Activated naive CD8-positive, alpha-beta T cell treated with anti-CD3 and anti-CD28 coated beads, Interleukin-2, amount 50 U/mL, for 16 hours (primary cell): ENCODE data around the gene PLOD1.
"Not testable (repeated sequence)": the region's sequence is repeated elsewhere in the genome, so short reads cannot be mapped to it uniquely, and the experiment has no call there.

Experiments used
- DNase-seq: peaks from one replicate; pipeline ENCODE4 v3.0.0-alpha.2; 2020; ENCODE audit warnings: low read depth, low spot score

PLOD1 gene

DNA sequence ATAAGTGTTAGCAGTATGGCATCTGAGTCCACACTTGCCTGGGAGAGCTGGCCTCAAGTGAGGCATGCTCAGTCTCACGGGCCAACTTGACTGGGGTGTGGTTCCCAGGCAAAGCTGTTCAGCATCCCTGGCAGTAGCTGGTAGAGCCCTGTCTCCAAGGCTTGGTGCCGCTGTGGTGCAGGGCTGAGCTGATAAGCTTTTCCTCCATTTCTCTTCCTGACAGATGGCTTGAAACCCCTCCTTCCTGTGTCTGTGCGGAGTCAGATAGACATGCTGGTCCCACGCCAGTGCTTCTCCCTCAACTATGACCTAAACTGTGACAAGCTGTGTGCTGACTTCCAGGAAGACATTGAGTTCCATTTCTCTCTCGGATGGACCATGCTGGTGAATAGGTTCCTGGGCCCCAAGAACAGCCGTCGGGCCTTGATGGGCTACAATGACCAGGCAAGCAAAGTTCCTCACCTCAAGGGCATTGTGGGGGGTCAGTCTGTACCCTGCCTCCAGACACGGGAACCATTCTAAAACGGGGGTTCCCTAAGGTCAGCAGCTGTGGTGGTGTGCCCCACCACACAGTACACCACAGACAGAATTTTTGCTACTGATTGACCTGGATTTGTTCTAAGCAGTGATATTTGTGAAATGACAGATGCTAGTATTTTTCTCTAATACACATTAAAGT lies 71.1 kb downstream of the PLOD1 start:
- DNase-seq = no peak

DNA sequence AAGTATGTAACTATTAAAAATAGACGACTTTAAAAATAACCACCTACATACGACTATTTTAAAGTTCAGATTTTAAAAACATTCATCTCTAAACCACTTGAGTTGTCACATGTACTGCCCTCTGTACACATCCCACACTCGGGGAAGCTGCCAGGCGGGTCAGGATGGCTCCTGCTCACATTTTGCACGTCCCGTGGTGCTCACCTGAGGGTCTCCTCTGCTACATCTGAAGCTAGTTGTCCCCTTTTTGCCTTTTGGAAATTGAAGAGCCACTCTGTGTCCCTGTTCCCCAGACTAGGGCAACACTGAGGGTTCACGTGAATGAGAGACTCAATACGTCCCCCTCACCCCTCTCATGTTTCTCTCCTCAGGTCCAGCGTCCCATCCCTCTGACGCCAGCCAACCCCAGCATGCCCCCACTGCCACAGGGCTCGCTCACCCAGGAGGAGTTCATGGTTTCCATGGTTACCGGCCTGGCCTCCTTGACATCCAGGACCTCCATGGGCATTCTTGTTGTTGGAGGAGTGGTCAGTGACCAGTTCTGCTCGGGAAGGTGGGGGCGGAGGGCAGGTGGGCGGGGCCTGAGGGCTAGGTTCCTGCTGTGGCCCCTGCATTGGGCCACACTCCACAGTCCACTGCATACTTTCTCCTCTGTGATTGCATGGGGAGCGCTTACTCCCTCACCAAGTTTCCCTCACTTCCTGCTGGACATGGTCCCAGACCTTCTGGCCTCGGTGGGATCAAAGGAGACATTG lies 71.8 kb downstream of the PLOD1 start:
- DNase-seq = no peak

DNA sequence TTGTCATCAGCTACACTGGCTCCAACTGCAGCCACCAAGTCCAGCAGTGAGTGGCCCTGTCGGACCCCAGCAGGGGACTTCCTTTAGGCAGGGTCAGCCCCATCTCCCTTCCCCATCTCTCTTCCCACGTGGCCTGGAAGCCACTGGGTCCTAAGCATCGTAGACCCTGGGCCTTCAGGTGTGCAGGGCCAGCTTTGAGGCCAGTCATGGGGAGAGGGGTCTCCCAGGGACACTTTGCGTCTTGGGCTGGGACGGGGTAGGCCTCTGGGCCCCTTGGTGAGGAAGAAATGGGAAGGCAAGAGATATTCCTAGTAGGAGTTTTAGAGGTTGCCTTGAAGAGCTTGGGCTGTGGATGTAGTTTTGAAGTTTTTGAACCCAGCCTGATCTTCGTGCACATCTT lies 72.7 kb downstream of the PLOD1 start:
- DNase-seq = no peak

DNA sequence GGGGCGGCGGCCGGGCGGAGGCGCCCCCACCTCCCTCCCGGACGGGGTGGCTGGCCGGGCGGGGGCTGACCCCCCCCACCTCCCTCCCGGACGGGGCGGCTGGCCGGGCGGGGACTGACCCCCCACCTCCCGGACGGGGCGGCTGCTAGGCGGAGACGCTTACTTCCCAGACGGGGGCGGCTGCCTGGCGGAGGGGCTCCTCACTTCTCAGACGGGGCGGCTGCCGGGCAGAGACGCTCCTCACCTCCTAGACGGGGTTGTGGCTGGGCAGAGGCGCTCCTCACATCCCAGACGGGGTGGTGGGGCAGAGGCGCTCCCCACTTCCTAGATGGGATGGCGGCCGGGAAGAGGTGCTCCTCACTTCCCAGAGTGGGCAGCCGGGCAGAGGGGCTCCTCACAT lies 73.8 kb downstream of the PLOD1 start:
- not testable (repeated sequence) for DNase-seq

DNA sequence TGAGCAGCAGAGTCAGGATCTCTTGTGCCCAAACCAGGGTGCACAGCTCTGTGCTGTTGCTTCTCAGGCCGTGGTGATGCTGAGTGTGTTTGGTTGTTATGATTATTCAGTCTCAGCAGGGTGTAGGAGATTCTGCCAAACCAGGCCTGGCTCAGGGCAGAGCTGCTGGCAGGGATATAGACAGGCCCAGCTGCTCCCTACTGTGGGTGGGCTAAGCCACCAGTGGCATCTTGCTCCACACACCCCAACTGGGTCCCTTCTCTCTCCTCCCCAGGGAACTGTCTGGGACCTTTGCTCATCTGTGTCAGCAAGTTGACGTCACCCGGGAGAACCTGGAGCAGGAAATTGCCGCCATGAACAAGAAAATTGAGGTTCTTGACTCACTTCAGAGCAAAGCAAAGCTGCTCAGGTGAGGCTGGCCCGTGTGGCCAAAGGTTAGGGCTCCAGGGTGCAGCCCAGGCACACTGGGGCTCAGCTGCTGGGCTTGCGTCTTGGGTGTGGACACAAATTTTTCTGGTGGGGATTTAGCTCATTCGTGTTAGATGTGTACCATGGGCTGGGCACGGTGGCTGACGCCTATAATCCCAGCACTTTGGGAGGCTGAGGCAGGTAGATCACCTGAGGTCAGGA lies 74.9 kb downstream of the PLOD1 start:
- DNase-seq = no peak

DNA sequence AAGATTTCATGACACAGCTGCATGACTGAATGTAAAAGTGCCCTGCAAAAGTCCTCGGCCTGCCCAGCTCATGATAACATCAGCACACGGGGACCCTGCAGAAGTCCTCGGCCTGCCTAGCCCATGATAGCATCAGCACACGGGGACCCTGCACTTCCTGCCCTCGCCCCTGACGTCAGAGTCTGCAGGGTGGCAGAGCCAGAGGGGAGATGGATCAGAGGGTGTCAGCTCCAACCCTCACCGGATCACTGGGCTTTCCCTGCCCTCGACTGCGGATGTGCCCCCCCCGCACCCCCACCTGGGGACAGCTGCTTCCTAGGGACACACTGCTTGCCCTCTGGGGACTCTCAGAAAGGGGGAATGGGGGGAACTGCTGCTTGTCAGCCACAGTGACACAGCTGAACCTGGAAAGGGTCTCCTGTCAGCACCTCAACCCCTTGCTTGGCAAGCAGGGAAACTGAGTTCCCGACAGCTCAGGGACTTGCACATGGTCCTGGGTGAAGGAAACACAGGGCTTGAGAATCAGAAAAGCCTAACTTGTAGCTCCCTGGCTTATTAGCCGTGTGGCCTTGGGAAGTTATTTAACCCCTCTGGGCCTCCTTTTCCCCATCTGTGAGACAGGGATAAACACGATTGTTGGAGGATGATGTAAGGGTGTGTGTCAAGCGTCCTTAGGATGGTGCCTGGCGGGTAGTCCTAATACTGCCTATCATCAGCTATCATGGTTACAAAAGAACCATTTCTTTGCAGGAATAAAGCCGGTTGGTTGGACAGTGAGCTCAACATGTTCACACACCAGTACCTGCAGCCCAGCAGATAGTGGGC lies 76.4 kb downstream of the PLOD1 start:
- no peak for DNase-seq

DNA sequence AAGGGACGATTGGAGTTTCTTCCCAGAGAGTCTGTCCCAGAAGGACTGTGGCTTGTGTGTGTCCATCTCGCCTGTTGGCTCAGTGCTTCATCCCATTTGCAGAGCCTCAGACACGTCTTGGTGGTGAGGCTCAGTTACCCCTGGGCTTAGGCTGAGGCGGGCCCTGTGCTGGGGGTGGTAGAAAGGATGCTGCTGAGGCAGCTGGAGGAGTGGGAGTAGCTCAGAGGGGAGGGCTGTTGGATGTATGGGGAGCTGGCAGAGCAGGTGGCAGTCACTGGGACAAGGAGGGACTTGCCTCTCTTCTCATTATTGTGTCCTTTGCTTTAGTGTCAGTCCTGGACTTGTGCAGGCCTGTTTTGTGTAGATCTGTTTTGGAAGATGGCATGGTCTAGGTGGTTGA lies 77.5 kb downstream of the PLOD1 start:
- no peak for DNase-seq

DNA sequence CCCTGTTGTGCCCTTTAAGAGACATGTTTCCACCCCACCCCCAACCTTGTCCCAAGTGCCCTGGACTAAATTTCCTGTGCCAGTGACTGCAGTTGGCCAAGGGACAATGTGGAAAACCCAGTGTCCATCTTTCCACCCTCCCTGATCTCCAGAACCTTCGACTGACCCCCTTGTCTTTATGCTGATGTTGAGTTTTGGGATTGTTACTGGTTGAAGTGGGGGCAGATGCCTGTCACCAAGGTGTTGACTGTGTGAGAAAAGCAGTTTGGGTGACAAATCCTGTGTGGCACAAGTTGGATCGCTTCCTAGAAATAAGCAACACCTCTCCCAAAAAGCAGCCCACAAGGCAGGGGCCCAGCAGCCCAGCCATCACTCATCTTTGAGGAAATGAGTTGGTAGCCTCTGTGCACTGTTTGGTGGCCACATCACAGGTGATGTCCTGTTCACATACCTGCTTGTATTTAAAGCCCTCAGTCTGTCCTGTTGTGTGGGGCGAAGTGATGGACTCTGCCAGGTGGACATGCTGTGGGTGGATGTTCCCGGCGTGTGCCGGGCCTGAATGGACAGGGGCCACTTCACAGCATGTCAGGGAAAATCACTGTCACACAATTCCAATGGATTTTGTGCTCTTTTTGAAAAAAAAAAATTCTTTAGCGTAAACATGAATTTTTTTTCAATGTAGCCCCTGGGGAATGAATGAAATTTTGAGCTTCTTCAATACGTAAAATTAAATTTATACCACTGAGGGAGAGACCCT lies 78.2 kb downstream of the PLOD1 start:
- no peak for DNase-seq

DNA sequence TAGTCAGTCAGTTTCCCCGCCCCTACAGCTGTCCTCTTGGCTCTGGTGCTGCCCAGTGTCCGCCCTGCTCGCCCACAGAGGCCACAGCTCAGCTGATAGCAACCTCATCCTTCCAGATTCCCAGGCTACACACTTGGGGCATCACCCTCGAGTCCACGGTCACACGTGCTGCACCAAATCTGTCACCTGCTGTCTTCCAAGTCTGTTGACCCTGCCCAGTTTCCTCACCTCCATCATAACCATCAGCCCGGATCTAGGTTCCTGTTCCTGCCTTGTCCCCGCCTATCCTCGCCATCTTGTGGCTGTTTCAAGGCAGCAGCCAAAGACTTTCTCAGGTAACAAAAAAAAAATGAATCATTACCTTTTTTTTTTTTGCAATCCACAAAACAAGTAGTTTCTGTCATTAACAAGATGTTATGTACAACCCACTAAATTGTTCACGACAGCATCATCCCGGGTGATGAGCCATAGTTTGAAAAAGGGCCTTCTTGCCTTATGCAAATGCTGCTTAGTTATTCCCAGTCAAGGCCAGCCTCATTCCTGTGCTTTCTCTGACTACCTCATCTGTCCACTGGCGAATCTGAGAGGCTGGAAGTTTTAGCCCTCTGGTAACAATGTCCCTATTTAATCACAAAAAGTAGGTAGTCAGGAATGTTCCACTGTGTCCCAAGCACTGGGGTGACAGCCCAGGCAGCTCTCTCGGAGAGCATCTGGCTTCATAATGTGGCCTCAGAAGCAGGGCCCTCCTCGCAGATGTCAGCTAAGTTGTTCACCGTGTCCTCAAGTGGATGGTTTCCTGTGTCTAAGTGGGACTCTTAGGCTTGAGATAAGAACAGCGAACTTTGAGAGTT lies 79.8 kb downstream of the PLOD1 start:
- DNase-seq = no peak

DNA sequence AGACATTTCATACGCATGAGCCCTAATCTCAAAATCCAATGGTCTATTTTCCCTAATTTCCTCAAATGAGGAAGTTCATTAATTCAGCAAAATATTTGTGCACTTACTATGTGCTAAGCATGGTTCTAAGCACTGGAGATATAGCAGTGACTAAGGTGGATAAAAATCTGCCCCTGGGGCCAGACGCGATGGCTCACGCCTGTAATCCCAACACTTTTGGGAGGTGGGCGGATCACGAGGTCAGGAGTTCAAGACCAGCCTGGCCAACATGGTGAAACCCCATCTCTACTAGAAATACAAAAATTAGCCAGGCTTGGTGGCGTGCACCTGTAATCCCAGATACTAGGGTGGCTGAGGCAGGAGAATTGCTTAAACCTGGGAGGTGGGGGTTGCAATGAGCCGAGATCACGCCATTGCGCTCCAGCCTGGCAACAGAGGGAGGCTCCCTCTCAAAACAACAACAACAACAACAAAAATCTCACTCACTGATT lies 80.5 kb downstream of the PLOD1 start:
- no peak for DNase-seq

DNA sequence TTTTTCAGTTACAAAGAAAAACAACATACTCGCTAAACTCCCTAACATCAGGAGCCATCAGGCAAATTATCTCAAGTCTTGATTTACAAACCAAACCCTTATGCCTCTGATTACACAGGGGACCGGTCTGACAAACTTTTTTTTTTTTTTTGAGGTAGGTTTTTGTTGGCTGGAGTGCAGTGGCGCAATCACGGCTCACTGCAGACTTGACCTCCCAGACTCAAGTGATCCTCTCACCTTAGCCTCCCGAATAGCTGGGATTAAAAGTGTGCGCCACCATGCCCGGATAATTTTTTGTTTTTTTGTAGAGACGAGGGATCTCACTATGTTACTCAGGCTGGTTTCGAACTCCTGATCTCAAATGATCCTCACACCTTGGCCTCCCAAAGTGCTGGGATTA lies 81.0 kb downstream of the PLOD1 start:
- DNase-seq = no peak

DNA sequence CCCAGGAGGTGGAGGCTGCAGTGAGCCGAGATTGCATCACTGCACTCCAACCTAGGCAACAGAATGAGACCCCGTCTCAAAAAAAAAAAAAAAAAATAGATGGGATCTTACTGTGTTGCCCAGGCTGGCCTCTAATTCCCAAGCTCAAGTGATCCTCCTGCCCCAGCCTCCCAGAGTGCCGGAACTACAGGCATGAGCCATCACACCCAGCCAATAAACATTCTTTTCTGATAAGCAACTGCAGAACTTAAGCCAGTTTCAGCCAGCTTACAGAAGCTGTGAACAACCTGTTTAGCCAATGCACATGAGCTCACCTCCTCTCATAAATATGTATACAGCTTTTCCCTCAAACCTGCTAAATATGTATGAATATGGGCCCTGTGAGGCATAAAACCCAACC lies 81.7 kb downstream of the PLOD1 start:
- DNase-seq = no peak

DNA sequence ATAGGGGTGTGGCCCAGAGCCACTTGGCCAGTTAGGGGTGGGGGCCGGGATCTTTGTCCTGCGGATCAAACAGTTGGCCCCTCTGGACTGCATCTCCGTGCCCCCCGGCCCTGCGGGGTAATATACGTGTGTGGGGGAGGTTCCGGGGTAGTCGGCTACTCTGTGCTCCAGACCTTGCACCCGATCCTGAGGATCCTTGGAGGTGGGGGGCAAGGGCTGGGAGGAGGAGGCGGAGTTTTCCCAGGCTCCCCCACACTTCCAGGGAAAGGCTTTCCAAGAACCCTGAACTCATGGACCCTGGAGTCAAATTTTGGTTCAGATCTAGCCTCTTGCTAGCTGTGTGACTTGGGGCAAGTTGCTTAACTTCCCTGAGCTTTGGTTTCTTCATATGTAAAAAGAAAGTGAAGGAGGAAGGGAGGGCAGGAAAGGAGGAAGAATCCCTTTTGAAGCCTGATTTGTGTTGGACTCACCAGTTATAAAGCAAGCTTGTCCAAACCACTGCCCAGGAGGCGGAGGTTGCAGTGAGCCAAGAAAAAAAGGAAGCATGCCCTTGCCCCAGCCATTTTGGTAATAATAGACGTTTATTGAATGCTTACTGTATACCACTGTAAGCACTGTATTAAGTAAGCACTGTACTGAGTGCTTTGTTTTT lies 85.5 kb downstream of the PLOD1 start:
- DNase-seq = no peak

DNA sequence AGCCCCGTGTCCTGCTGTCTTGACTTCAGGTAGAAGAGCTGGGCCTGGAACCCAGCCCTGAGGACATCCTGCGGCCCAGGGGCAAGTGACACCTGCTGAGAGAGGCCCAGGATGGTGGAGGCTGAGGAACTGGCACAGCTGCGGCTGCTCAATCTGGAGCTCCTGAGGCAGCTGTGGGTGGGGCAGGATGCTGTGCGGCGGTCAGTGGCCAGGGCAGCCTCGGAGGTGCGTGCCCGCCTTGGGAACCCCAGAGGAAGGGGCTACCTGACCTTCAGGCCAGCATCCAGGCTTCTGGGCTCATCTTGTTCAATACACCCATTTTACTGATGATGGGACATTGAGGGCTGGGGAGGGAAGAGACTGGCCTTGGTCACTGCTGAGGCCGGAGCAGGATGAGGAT lies 87.1 kb downstream of the PLOD1 start:
- no peak for DNase-seq

DNA sequence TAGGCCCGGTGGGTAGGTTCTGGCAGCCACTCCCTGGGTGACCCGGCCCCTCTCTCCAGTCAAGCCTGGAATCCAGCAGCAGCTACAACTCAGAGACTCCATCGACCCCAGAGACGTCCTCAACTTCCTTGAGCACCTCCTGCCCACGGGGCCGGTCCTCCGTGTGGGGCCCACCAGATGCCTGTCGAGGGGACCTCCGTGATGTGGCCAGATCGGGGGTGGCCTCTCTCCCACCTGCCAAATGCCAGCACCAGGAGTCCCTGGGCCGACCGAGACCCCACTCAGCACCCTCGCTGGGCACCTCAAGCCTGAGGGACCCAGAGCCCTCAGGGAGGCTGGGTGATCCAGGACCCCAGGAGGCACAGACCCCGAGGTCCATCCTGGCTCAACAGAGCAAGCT lies 87.5 kb downstream of the PLOD1 start:
- no peak for DNase-seq
